Measurements from ENCODE around the gene HS3ST3A1.
"Not testable (repeated sequence)": the region's sequence is repeated elsewhere in the genome, so short reads cannot be mapped to it uniquely, and the experiment has no call there.

Gene HS3ST3A1

GRCh38 chr17:13575922-13576419 is 25.8 kb downstream of the HS3ST3A1 start:
- no peak for DNase-seq (ENCODE audit: low read depth in 2 of 2)

- DNase-seq (ENCODE audit: low read depth in 2 of 2), result no peak
Measured at GRCh38 chr17:13575466-13575865, 26.3 kb downstream of the HS3ST3A1 start.

GRCh38 chr17:13572581-13572980 is 29.1 kb downstream of the HS3ST3A1 start:
- no peak for DNase-seq (ENCODE audit: low read depth in 2 of 2)

- DNase-seq (ENCODE audit: low read depth in 2 of 2), result no peak
Measured at GRCh38 chr17:13569398-13570123, 32.2 kb downstream of the HS3ST3A1 start.

GRCh38 chr17:13568582-13569397 is 32.9 kb downstream of the HS3ST3A1 start:
- DNase-seq (ENCODE audit: low read depth in 2 of 2), result no peak

GRCh38 chr17:13563866-13564265 is 37.9 kb downstream of the HS3ST3A1 start:
- no peak for DNase-seq (ENCODE audit: low read depth in 2 of 2)

- DNase-seq (ENCODE audit: low read depth in 2 of 2), result peak in 1 of 2 experiments; percentile 77
Measured at GRCh38 chr17:13562271-13562800, 39.4 kb downstream of the HS3ST3A1 start.

- DNase-seq (ENCODE audit: low read depth in 2 of 2), result peak in 1 of 2 experiments; percentile 79
Measured at GRCh38 chr17:13561606-13562270, 40.0 kb downstream of the HS3ST3A1 start.

- no peak for DNase-seq (ENCODE audit: low read depth in 2 of 2)
Measured at GRCh38 chr17:13560935-13561334, 40.8 kb downstream of the HS3ST3A1 start.

GRCh38 chr17:13558588-13558987 is 43.1 kb downstream of the HS3ST3A1 start:
- DNase-seq (ENCODE audit: low read depth in 2 of 2), result no peak

- peak in 1 of 2 experiments; percentile 56 for DNase-seq (ENCODE audit: low read depth in 2 of 2)
Measured at GRCh38 chr17:13557077-13557476, 44.7 kb downstream of the HS3ST3A1 start.

- DNase-seq (ENCODE audit: low read depth in 2 of 2), result no peak
Measured at GRCh38 chr17:13554231-13554630, 47.5 kb downstream of the HS3ST3A1 start.

GRCh38 chr17:13550291-13550690 is 51.4 kb downstream of the HS3ST3A1 start:
- no peak for DNase-seq (ENCODE audit: low read depth in 2 of 2)

GRCh38 chr17:13548576-13548975 is 53.2 kb downstream of the HS3ST3A1 start:
- DNase-seq (ENCODE audit: low read depth in 2 of 2), result not testable (repeated sequence)

GRCh38 chr17:13546851-13547250 is 54.9 kb downstream of the HS3ST3A1 start:
- DNase-seq (ENCODE audit: low read depth in 2 of 2), result no peak

- DNase-seq (ENCODE audit: low read depth in 2 of 2), result no peak
Measured at GRCh38 chr17:13545941-13546340, 55.8 kb downstream of the HS3ST3A1 start.

- no peak for DNase-seq (ENCODE audit: low read depth in 2 of 2)
Measured at GRCh38 chr17:13544765-13545164, 57.0 kb downstream of the HS3ST3A1 start.

- peak; percentile 99 for DNase-seq (ENCODE audit: low read depth in 2 of 2)
Measured at GRCh38 chr17:13544292-13544691, 57.4 kb downstream of the HS3ST3A1 start.

- peak in 1 of 2 experiments; percentile 57 for DNase-seq (ENCODE audit: low read depth in 2 of 2)
Measured at GRCh38 chr17:13542636-13543035, 59.1 kb downstream of the HS3ST3A1 start.

- peak; percentile 98 for DNase-seq (ENCODE audit: low read depth in 2 of 2)
Measured at GRCh38 chr17:13541032-13541480, 60.7 kb downstream of the HS3ST3A1 start.

GRCh38 chr17:13540546-13540945 is 61.2 kb downstream of the HS3ST3A1 start:
- no peak for DNase-seq (ENCODE audit: low read depth in 2 of 2)

GRCh38 chr17:13539421-13539820 is 62.3 kb downstream of the HS3ST3A1 start:
- no peak for DNase-seq (ENCODE audit: low read depth in 2 of 2)

Data from fibroblast of skin of left quadriceps (primary cell).